H7 (cell line): ENCODE data around the gene SFRP2. TPM values are rescaled to one million over a fixed set of nuclear protein-coding genes. Genes with fewer than 3 reads are reported as not detected.
A peak's percentile ranks its signal among the peaks of the same experiment; 100 is the strongest.

Experiments used
- DNase-seq: peaks from one replicate; pipeline ENCODE4 v3.0.0; 2012
- H3K27me3 ChIP-seq: 2 replicates; pipeline ENCODE4 v1.6.0; 2011; ENCODE audit warnings: mild to moderate bottlenecking, low read length; ENCODE audit not compliant: control insufficient read depth, insufficient read depth
- H3K36me3 ChIP-seq: replicated peaks from 2 replicates; pipeline ENCODE4 v1.5.1; 2011; ENCODE audit warnings: low read length; ENCODE audit not compliant: control insufficient read depth, insufficient read depth
- H3K4me3 ChIP-seq: 2 replicates; pipeline ENCODE4 v1.5.1; 2011; ENCODE audit warnings: low read depth, mild to moderate bottlenecking, control low read depth, low read length, moderate library complexity; ENCODE audit not compliant: insufficient read depth
- total RNA-seq: library from RNA; depleted of rRNA; stranded (reverse); fragments of >200 nt; shearing (Covaris generic); gene quantifications from 2 replicates; pipeline ENCODE4 v1.2.3, GENCODE V29; 2014; rRNA removed

The SFRP2 gene, protein sequence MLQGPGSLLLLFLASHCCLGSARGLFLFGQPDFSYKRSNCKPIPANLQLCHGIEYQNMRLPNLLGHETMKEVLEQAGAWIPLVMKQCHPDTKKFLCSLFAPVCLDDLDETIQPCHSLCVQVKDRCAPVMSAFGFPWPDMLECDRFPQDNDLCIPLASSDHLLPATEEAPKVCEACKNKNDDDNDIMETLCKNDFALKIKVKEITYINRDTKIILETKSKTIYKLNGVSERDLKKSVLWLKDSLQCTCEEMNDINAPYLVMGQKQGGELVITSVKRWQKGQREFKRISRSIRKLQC
- total RNA-seq = 140 and 170 TPM in 2 replicates

DNA sequence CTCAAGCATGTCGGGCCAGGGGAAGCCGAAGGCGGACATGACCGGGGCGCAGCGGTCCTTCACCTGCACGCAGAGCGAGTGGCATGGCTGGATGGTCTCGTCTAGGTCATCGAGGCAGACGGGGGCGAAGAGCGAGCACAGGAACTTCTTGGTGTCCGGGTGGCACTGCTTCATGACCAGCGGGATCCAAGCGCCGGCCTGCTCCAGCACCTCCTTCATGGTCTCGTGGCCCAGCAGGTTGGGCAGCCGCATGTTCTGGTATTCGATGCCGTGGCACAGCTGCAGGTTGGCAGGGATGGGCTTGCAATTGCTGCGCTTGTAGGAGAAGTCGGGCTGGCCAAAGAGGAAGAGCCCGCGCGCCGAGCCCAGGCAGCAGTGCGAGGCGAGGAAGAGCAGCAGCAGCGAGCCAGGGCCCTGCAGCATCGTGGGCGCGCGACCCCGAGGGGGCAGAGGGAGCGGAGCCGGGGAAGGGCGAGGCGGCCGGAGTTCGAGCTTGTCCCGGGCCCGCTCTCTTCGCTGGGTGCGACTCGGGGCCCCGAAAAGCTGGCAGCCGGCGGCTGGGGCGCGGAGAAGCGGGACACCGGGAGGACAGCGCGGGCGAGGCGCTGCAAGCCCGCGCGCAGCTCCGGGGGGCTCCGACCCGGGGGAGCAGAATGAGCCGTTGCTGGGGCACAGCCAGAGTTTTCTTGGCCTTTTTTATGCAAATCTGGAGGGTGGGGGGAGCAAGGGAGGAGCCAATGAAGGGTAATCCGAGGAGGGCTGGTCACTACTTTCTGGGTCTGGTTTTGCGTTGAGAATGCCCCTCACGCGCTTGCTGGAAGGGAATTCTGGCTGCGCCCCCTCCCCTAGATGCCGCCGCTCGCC lies at the start of gene SFRP2:
SFRP2 (minus strand) TSS at position 671 of the 864 bp plus-strand sequence; CDS start at position 423, 248 bp downstream.
- Histone ChIP-seq H3K27me3 (peaks cover 23% of the 10 kb centered on the region), H3K36me3 (peaks cover 7% of the 10 kb centered on the region), H3K4me3 (peak within 1 kb of the TSS; percentile 96)
- peak; percentile 92 for DNase-seq

- no peak overlapping the region for H3K4me3 ChIP-seq
- H3K36me3 ChIP-seq = no peaks in the 10 kb centered on the region
- H3K27me3 ChIP-seq = no peaks in the 10 kb centered on the region
- no peak for DNase-seq
Measured at GRCh38 chr4:153838564-153838963, 49.7 kb upstream of the SFRP2 start.

GRCh38 chr4:153834901-153835300 lies 46.0 kb upstream of the SFRP2 start:
- DNase-seq = no peak
- Histone ChIP-seq H3K36me3 (no peaks in the 10 kb centered on the region), H3K4me3 (no peak overlapping the region), H3K27me3 (no peaks in the 10 kb centered on the region)

- H3K36me3 ChIP-seq = no peaks in the 10 kb centered on the region
- no peak for DNase-seq
Measured at GRCh38 chr4:153832720-153833287, 43.9 kb upstream of the SFRP2 start.

GRCh38 chr4:153832054-153832453 lies 43.2 kb upstream of the SFRP2 start:
- Histone ChIP-seq H3K27me3 (no peaks in the 10 kb centered on the region), H3K36me3 (no peaks in the 10 kb centered on the region), H3K4me3 (no peak overlapping the region)
- no peak for DNase-seq

More at GRCh38 chr4:153832720-153833287, 43.9 kb upstream of the SFRP2 start:
- Histone ChIP-seq H3K4me3 (no peak overlapping the region), H3K27me3 (no peaks in the 10 kb centered on the region)

GRCh38 chr4:153831245-153831644 lies 42.4 kb upstream of the SFRP2 start:
- Histone ChIP-seq H3K4me3 (no peak overlapping the region), H3K27me3 (no peaks in the 10 kb centered on the region), H3K36me3 (no peaks in the 10 kb centered on the region)
- no peak for DNase-seq

GRCh38 chr4:153825691-153826090 lies 36.8 kb upstream of the SFRP2 start:
- Histone ChIP-seq H3K36me3 (no peaks in the 10 kb centered on the region), H3K4me3 (no peak overlapping the region), H3K27me3 (no peaks in the 10 kb centered on the region)
- DNase-seq = no peak

DNA sequence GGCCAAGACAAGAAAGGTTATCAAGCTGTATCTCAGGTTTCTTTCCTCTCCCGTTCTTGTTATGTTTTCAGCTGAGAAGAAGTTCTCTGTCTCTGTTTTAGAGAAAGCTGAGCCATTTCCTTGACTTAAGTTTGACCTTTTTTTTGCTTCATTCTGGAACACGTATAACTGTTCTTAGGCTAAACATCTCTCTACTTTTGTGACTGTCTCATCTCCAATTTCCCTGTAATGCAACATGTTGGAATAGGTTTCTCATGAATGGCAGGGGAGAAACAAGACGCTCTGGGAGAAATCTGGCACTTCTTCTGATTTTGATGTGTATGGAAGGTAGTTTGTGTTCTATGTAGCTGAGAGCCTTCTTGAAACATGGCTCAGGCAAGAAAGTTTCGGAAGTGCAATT lies 36.2 kb upstream of the SFRP2 start:
- H3K36me3 ChIP-seq = no peaks in the 10 kb centered on the region
- DNase-seq = no peak
- H3K27me3 ChIP-seq = no peaks in the 10 kb centered on the region
- H3K4me3 ChIP-seq = no peak overlapping the region

- Histone ChIP-seq H3K4me3 (no peak overlapping the region), H3K27me3 (no peaks in the 10 kb centered on the region), H3K36me3 (no peaks in the 10 kb centered on the region)
- DNase-seq = no peak
Measured at GRCh38 chr4:153824501-153824900, 35.6 kb upstream of the SFRP2 start.

DNA sequence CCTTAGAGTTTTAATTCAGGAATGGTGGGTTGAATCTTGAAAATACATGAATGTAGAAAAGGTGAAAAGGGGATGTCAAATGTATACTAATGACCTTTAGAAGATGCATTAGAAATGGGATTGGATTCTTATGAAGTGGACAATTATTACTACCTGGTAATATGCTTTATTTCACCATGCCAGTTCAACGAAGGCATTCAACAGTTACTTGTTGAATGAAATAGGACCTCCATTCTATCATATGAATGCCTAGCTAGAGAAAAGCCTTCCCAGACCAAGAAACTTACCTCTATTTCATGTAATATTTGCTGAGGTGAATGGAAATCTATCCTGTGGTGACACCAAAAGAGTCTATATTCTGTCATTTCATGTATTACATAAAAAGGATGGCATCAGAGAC lies 34.6 kb upstream of the SFRP2 start:
- H3K36me3 ChIP-seq = no peaks in the 10 kb centered on the region
- H3K27me3 ChIP-seq = no peaks in the 10 kb centered on the region
- no peak overlapping the region for H3K4me3 ChIP-seq
- no peak for DNase-seq

GRCh38 chr4:153822316-153822715 lies 33.4 kb upstream of the SFRP2 start:
- Histone ChIP-seq H3K36me3 (no peaks in the 10 kb centered on the region), H3K4me3 (no peak overlapping the region), H3K27me3 (no peaks in the 10 kb centered on the region)
- DNase-seq = no peak

DNA sequence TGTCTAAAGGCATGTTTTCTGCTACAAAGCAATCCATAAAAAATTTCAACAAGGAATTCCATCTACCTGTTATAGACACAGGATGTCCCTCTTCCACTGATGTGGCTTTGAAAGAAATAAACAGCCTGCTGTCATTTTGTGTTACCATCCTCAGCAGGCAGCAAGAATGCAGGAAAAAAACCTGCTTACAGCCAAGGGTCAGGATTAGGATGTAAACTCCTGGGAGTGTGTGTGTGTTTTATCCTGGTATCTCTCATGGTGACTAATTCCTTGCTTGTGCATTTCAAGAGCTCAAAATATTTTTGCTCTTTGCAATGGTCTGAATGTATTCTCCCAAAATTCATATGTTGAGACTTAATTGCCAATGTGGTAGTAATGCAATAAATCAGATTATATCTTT lies 28.6 kb upstream of the SFRP2 start:
- no peak for DNase-seq
- no peak overlapping the region for H3K4me3 ChIP-seq
- H3K36me3 ChIP-seq = no peaks in the 10 kb centered on the region
- H3K27me3 ChIP-seq = no peaks in the 10 kb centered on the region

GRCh38 chr4:153816542-153816941 lies 27.7 kb upstream of the SFRP2 start:
- Histone ChIP-seq H3K4me3 (no peak overlapping the region), H3K27me3 (no peaks in the 10 kb centered on the region), H3K36me3 (no peaks in the 10 kb centered on the region)
- peak; percentile 31 for DNase-seq

- Histone ChIP-seq H3K36me3 (no peaks in the 10 kb centered on the region), H3K27me3 (no peaks in the 10 kb centered on the region), H3K4me3 (no peak overlapping the region)
- DNase-seq = no peak
Measured at GRCh38 chr4:153814789-153815188, 25.9 kb upstream of the SFRP2 start.
